Neural cell (in vitro differentiated cells): ENCODE results near the gene MZF1.

Experiments used
- MXI1 ChIP-seq: fragments of 450-650 bp; conservative IDR thresholded peaks from 2 replicates; pipeline ENCODE4 v1.6.1; 2014; ENCODE audit warnings: antibody characterized with exemption, mild to moderate bottlenecking; ENCODE audit not compliant: poor library complexity, severe bottlenecking
- TF ChIP-seq, protein P1 (sequence below): fragments of 450-650 bp; IDR thresholded peaks from 2 replicates; pipeline ENCODE4 v1.5.1; 2014; ENCODE audit warnings: antibody characterized with exemption, mild to moderate bottlenecking, moderate library complexity; ENCODE audit not compliant: poor library complexity, severe bottlenecking

DNA sequence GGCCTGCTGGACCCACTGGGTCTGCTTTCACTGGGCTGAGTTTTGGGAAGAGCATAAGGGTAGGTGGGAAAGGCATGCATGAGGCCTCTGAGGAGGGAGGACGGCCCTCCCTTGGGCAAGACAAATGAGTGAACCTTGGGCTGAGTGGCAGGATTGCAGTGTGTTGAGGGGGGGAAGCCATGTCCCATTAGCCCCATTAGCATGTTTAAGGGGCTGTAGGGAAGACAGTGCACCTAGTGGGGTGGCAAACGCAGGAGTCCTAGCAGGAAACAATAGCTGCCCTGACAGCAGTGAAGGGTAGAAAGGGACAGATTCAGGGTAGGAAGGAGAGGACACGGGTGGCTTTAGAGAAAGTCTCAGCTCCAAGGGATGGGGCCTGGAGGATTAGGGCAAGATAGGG lies 50.4 kb downstream of the MZF1 start:
- no peak for TF ChIP-seq MXI1
- TF ChIP-seq, protein P1, sequence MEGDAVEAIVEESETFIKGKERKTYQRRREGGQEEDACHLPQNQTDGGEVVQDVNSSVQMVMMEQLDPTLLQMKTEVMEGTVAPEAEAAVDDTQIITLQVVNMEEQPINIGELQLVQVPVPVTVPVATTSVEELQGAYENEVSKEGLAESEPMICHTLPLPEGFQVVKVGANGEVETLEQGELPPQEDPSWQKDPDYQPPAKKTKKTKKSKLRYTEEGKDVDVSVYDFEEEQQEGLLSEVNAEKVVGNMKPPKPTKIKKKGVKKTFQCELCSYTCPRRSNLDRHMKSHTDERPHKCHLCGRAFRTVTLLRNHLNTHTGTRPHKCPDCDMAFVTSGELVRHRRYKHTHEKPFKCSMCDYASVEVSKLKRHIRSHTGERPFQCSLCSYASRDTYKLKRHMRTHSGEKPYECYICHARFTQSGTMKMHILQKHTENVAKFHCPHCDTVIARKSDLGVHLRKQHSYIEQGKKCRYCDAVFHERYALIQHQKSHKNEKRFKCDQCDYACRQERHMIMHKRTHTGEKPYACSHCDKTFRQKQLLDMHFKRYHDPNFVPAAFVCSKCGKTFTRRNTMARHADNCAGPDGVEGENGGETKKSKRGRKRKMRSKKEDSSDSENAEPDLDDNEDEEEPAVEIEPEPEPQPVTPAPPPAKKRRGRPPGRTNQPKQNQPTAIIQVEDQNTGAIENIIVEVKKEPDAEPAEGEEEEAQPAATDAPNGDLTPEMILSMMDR: no peak
